CD4-positive, alpha-beta T cell (primary cell): ENCODE measurements around the gene RASAL2. TPM values are rescaled to one million over a fixed set of nuclear protein-coding genes. Genes with fewer than 3 reads are reported as not detected.

Source experiments
- ATAC-seq: fragments of 200-7000 bp; cut with Tn5 transposase; one replicate; pipeline ENCODE4 v1.10.0; 2022; ENCODE audit warnings: mild to moderate bottlenecking; ENCODE audit not compliant: poor library complexity
- CTCF ChIA-PET: fragments of 350-600 bp; sonication (Branson Sonifier 250); formaldehyde crosslinking; loops from one replicate; lab custom pipeline; 2021; ENCODE audit warnings: antibody characterized with exemption, inconsistent platforms; lab: Charles Lee
- POLR2A ChIA-PET: fragments of 350-600 bp; sonication (Branson Sonifier 250); formaldehyde crosslinking; loops from one replicate; lab custom pipeline; 2021; ENCODE audit warnings: antibody characterized with exemption, inconsistent platforms; lab: Charles Lee
- DNase-seq, 14 experiments: peaks; one replicate each; pipeline ENCODE4 v3.0.0-alpha.2; 2013 to 2020; ENCODE audit warnings: mixed read lengths in 2 of 14
- H3K27ac ChIP-seq, 2 donors: one replicate each; pipeline versions ENCODE4 v1.5.1 to v1.7.0; 2013; ENCODE audit warnings: low read length in 2 of 2, low read depth in 1 of 2, mild to moderate bottlenecking in 1 of 2
- H3K27me3 ChIP-seq, 2 experiments: 1 replicate in 1 of 2; 2 replicates in 1 of 2; pipeline versions ENCODE4 v1.6.1 to v1.7.0; 2013; ENCODE audit warnings: low read length in 2 of 2, control low read depth in 1 of 2, mild to moderate bottlenecking in 1 of 2, moderate library complexity in 1 of 2; ENCODE audit not compliant: insufficient read depth in 2 of 2, control insufficient read depth in 1 of 2
- H3K36me3 ChIP-seq: one replicate; pipeline ENCODE4 v1.6.1; 2013; ENCODE audit warnings: low read length, control low read depth; ENCODE audit not compliant: insufficient read depth
- H3K4me1 ChIP-seq: one replicate; pipeline ENCODE4 v1.6.1; 2013; ENCODE audit warnings: low read length, control low read depth; ENCODE audit not compliant: insufficient read depth
- H3K4me3 ChIP-seq: one replicate; pipeline ENCODE4 v1.5.1; 2013; ENCODE audit warnings: mild to moderate bottlenecking, low read length, moderate library complexity
- H3K9me3 ChIP-seq, 2 experiments: 1 replicate in 1 of 2; 2 replicates in 1 of 2; pipeline versions ENCODE4 v1.6.1 to v1.7.0; 2013; ENCODE audit warnings: low read length in 2 of 2, mild to moderate bottlenecking in 2 of 2, control low read depth in 1 of 2, moderate library complexity in 1 of 2; ENCODE audit not compliant: control insufficient read depth in 1 of 2, insufficient read depth in 1 of 2
- H3K27ac Mint-ChIP-seq: one replicate; pipeline ENCODE4 v1.8.0; 2020; ENCODE audit warnings: mixed read lengths
- H3K27me3 Mint-ChIP-seq: one replicate; pipeline ENCODE4 v1.8.0; 2021; ENCODE audit warnings: mixed read lengths
- H3K36me3 Mint-ChIP-seq: one replicate; pipeline ENCODE4 v1.8.0; 2021; ENCODE audit warnings: low read depth, mixed read lengths
- H3K4me1 Mint-ChIP-seq: one replicate; pipeline ENCODE4 v1.8.0; 2021; ENCODE audit warnings: low read depth, mixed read lengths
- H3K4me3 Mint-ChIP-seq: one replicate; pipeline ENCODE4 v1.8.0; 2020; ENCODE audit warnings: mild to moderate bottlenecking, mixed read lengths
- H3K9me3 Mint-ChIP-seq: one replicate; pipeline ENCODE4 v1.8.0; 2020; ENCODE audit warnings: mixed read lengths
- intact Hi-C, 2 experiments: fragments of 100-400 bp; cut with DNase I in 1 of 2; cut with micrococcal nuclease in 1 of 2; formaldehyde crosslinking; loops; one replicate each; pipeline versions ENCODE4 v1.15.1 to v1.9.0; 2023 to 2025; cut with DNase I, micrococcal nuclease
- total RNA-seq, 174 experiments: library from RNA in 2 of 174; stranded (reverse) in 2 of 174; gene quantifications; one replicate each; pipeline ENCODE4 v1.2.3 and lab custom pipeline; 2021 to 2026
- TF ChIP-seq, protein P1 (sequence below): fragments of 200-600 bp; IDR thresholded peaks from one replicate; pipeline ENCODE4 v1.8.0; 2022; ENCODE audit warnings: antibody characterized with exemption, mild to moderate bottlenecking

The RASAL2 gene
- total RNA-seq, 2 experiments from 2014 or later = 0.03 TPM; not detected in 1

DNA sequence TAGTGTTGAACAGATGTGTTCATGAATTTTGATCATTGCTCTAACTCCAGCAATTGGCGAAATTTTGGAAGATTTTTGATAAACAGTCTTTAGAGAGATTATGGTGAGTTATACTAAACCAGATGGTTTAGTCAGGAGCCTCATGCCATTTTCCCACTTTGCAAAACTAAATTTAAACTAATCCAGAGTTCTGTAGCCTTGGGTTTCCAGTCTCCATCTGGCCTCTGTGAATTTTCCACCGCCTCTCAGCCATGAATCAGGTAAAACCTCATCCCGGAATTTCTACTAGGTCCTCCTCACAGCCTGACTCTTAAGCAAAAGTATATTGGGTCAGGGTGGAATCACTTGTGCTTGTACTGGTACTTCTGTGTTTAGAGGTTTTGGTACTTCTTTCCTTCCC lies 358.1 kb downstream of the RASAL2 start:
- H3K27me3 ChIP-seq = no peaks in the 10 kb centered on the region
- TF ChIP-seq, protein P1, sequence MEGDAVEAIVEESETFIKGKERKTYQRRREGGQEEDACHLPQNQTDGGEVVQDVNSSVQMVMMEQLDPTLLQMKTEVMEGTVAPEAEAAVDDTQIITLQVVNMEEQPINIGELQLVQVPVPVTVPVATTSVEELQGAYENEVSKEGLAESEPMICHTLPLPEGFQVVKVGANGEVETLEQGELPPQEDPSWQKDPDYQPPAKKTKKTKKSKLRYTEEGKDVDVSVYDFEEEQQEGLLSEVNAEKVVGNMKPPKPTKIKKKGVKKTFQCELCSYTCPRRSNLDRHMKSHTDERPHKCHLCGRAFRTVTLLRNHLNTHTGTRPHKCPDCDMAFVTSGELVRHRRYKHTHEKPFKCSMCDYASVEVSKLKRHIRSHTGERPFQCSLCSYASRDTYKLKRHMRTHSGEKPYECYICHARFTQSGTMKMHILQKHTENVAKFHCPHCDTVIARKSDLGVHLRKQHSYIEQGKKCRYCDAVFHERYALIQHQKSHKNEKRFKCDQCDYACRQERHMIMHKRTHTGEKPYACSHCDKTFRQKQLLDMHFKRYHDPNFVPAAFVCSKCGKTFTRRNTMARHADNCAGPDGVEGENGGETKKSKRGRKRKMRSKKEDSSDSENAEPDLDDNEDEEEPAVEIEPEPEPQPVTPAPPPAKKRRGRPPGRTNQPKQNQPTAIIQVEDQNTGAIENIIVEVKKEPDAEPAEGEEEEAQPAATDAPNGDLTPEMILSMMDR = no peak
- ChIA-PET POLR2A (no interaction called here), CTCF (no interaction called here)
- H3K36me3 ChIP-seq = no peaks in the 10 kb centered on the region
- ATAC-seq (no peak), DNase-seq (no peak)
- Mint-ChIP-seq H3K36me3 (no peaks in the 10 kb centered on the region), H3K27me3 (no peaks in the 10 kb centered on the region), H3K4me3 (no peak overlapping the region), H3K4me1 (no peaks in the 10 kb centered on the region), H3K9me3 (no peaks in the 10 kb centered on the region), H3K27ac (no peak overlapping the region)
- no peaks in the 10 kb centered on the region for H3K9me3 ChIP-seq
- intact Hi-C loops = no loop called here
- H3K27ac ChIP-seq = no peak overlapping the region
- H3K4me3 ChIP-seq = no peak overlapping the region
- no peaks in the 10 kb centered on the region for H3K4me1 ChIP-seq

DNA sequence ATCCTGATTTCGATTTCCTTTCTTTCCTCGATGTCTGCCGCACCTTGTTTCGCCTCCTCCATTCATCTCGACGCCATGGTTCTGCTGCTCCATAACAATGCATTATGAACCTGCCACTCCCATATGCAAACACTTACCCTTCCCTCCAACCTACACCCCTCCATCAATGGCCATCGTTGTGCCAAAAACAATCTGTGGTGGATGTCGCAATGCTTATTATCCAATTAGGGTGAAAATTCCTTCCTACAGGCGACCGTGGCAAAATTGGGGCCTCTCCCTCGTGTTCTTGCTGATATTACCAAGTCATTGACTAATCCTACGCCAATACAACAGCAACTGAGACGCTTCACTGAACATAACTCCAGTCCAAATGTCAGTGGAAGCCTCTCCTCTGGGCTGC lies 362.6 kb downstream of the RASAL2 start:
- ChIA-PET CTCF (no interaction called here), POLR2A (no interaction called here)
- no peaks in the 10 kb centered on the region for H3K36me3 Mint-ChIP-seq
- TF ChIP-seq, protein P1 = no peak
- H3K4me1 Mint-ChIP-seq = no peaks in the 10 kb centered on the region
- H3K27me3 ChIP-seq = no peaks in the 10 kb centered on the region
- H3K4me1 ChIP-seq = no peaks in the 10 kb centered on the region
- H3K4me3 Mint-ChIP-seq = no peak overlapping the region
- H3K27ac Mint-ChIP-seq = no peak overlapping the region
- intact Hi-C loops = no loop called here
- H3K27me3 Mint-ChIP-seq = no peaks in the 10 kb centered on the region
- H3K9me3 ChIP-seq = no peaks in the 10 kb centered on the region
- H3K27ac ChIP-seq = no peak overlapping the region
- no peaks in the 10 kb centered on the region for H3K9me3 Mint-ChIP-seq
- no peaks in the 10 kb centered on the region for H3K36me3 ChIP-seq
- DNase-seq (no peak), ATAC-seq (no peak)
- no peak overlapping the region for H3K4me3 ChIP-seq

DNA sequence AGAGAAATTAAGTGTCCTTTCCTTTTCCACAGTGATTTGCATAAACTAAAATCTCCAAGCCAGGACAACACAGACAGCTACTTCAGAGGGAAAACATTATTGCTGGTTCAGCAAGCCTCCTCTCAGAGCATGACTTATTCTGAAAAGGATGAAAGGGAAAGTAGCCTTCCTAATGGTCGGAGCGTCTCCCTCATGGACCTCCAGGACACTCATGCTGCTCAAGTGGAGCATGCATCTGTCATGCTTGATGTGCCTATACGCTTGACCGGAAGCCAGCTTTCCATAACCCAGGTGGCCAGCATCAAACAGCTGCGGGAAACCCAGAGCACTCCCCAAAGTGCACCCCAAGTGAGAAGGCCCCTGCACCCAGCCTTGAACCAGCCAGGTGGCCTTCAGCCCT lies 363.7 kb downstream of the RASAL2 start:
- Mint-ChIP-seq H3K27ac (no peak overlapping the region), H3K4me3 (no peak overlapping the region), H3K36me3 (no peaks in the 10 kb centered on the region), H3K4me1 (no peaks in the 10 kb centered on the region), H3K9me3 (no peaks in the 10 kb centered on the region), H3K27me3 (no peaks in the 10 kb centered on the region)
- no peaks in the 10 kb centered on the region for H3K27me3 ChIP-seq
- no peaks in the 10 kb centered on the region for H3K9me3 ChIP-seq
- DNase-seq = no peak
- POLR2A ChIA-PET = no interaction called here
- H3K36me3 ChIP-seq = no peaks in the 10 kb centered on the region
- intact Hi-C loops = no loop called here
- H3K27ac ChIP-seq = no peak overlapping the region
- ATAC-seq = no peak
- no peak overlapping the region for H3K4me3 ChIP-seq
- no peaks in the 10 kb centered on the region for H3K4me1 ChIP-seq
- TF ChIP-seq, protein P1 = no peak
- CTCF ChIA-PET = no interaction called here
